Calu3 (cell line): Measurements from ENCODE around the gene CADM1. TPM values are rescaled to one million over a fixed set of nuclear protein-coding genes. Genes with fewer than 3 reads are reported as not detected.

ENCODE experiments used
- BruUV-seq: library from RNA; stranded (reverse); fragments of 400-500 nt; replicated peaks from 2 replicates; lab custom pipeline; 2021; lab: Mats Ljungman, UMichigan
- CTCF ChIA-PET: fragments of 300-600 bp; sonication (Branson Sonifier 250); formaldehyde crosslinking; loops from one replicate; lab custom pipeline; 2022; ENCODE audit warnings: antibody characterized with exemption; lab: Charles Lee
- DNase-seq: peaks from one replicate; pipeline ENCODE4 v3.0.0; 2022
- H3K27ac Mint-ChIP-seq: one replicate; pipeline ENCODE4 v1.8.0; 2022; ENCODE audit warnings: mixed read lengths; ENCODE audit not compliant: unreplicated experiment
- H3K27me3 Mint-ChIP-seq: one replicate; pipeline ENCODE4 v1.8.0; 2022; ENCODE audit warnings: mixed read lengths; ENCODE audit not compliant: unreplicated experiment
- H3K36me3 Mint-ChIP-seq: one replicate; pipeline ENCODE4 v1.8.0; 2022; ENCODE audit warnings: mild to moderate bottlenecking, moderate library complexity, mixed read lengths; ENCODE audit not compliant: insufficient read depth, unreplicated experiment
- H3K4me1 Mint-ChIP-seq: one replicate; pipeline ENCODE4 v1.8.0; 2022; ENCODE audit warnings: mild to moderate bottlenecking, low read depth, mixed read lengths; ENCODE audit not compliant: unreplicated experiment
- H3K4me3 Mint-ChIP-seq: one replicate; pipeline ENCODE4 v1.8.0; 2022; ENCODE audit warnings: mild to moderate bottlenecking, low read depth, moderate library complexity, mixed read lengths; ENCODE audit not compliant: unreplicated experiment
- H3K9me3 Mint-ChIP-seq: one replicate; pipeline ENCODE4 v1.8.0; 2022; ENCODE audit warnings: low read depth, mixed read lengths; ENCODE audit not compliant: unreplicated experiment
- CTCF ChIP-seq: fragments of 200-600 bp; IDR thresholded peaks from one replicate; pipeline ENCODE4 v1.8.0; 2022; ENCODE audit warnings: antibody characterized with exemption; ENCODE audit not compliant: unreplicated experiment
- intact Hi-C: fragments of 100-400 bp; cut with micrococcal nuclease; formaldehyde crosslinking; loops from one replicate; pipeline ENCODE4 v1.10.0; 2022; ENCODE audit not compliant: unreplicated experiment
- total RNA-seq: library from RNA; stranded (reverse); gene quantifications from 2 replicates; pipeline ENCODE4 v1.2.3, GENCODE V29; 2022

CADM1 gene
- total RNA-seq, 1 experiment from 2014 or later = 0.68 TPM

- Mint-ChIP-seq H3K4me3 (no peak overlapping the region), H3K36me3 (no peaks in the 10 kb centered on the region), H3K9me3 (no peaks in the 10 kb centered on the region), H3K27ac (no peak overlapping the region), H3K4me1 (no peaks in the 10 kb centered on the region), H3K27me3 (peaks cover 12% of the 10 kb centered on the region)
- TF ChIP-seq CTCF = no peak
- DNase-seq = no peak
- CTCF ChIA-PET = no interaction called here
- intact Hi-C loops = no loop called here
- no TSS peak for BruUV-seq
These were observed 7.3 kb downstream of the CADM1 start for GRCh38 chr11:115496892-115497291.

GRCh38 chr11:115493905-115494304 lies 10.3 kb downstream of the CADM1 start:
- no TSS peak for BruUV-seq
- TF ChIP-seq CTCF = no peak
- peaks cover 4% of the 10 kb centered on the region for H3K9me3 Mint-ChIP-seq
- no peaks in the 10 kb centered on the region for H3K36me3 Mint-ChIP-seq
- no peak overlapping the region for H3K4me3 Mint-ChIP-seq
- intact Hi-C loops = no loop called here
- no peak for DNase-seq
- H3K27ac Mint-ChIP-seq = no peak overlapping the region
- no peaks in the 10 kb centered on the region for H3K4me1 Mint-ChIP-seq
- H3K27me3 Mint-ChIP-seq = peaks cover 12% of the 10 kb centered on the region
- CTCF ChIA-PET = no interaction called here

GRCh38 chr11:115493488-115493887 lies 10.7 kb downstream of the CADM1 start:
- intact Hi-C loops = no loop called here
- Mint-ChIP-seq H3K27me3 (peaks cover 12% of the 10 kb centered on the region), H3K36me3 (no peaks in the 10 kb centered on the region), H3K27ac (no peak overlapping the region), H3K4me3 (no peak overlapping the region), H3K9me3 (peaks cover 4% of the 10 kb centered on the region), H3K4me1 (no peaks in the 10 kb centered on the region)
- no peak for DNase-seq
- CTCF ChIA-PET = no interaction called here
- BruUV-seq = no TSS peak
- TF ChIP-seq CTCF = no peak

- Mint-ChIP-seq H3K27me3 (no peaks in the 10 kb centered on the region), H3K4me1 (no peaks in the 10 kb centered on the region), H3K36me3 (no peaks in the 10 kb centered on the region), H3K27ac (no peak overlapping the region), H3K9me3 (peaks cover 13% of the 10 kb centered on the region), H3K4me3 (no peak overlapping the region)
- BruUV-seq = no TSS peak
- TF ChIP-seq CTCF = no peak
- intact Hi-C loops = no loop called here
- DNase-seq = no peak
- CTCF ChIA-PET = no interaction called here
These were observed 14.7 kb downstream of the CADM1 start for GRCh38 chr11:115489466-115489865.
